Measurements from ENCODE around the gene GRB7.
"Not testable (repeated sequence)": the region's sequence is repeated elsewhere in the genome, so short reads cannot be mapped to it uniquely, and the experiment has no call there.

Gene GRB7

DNA sequence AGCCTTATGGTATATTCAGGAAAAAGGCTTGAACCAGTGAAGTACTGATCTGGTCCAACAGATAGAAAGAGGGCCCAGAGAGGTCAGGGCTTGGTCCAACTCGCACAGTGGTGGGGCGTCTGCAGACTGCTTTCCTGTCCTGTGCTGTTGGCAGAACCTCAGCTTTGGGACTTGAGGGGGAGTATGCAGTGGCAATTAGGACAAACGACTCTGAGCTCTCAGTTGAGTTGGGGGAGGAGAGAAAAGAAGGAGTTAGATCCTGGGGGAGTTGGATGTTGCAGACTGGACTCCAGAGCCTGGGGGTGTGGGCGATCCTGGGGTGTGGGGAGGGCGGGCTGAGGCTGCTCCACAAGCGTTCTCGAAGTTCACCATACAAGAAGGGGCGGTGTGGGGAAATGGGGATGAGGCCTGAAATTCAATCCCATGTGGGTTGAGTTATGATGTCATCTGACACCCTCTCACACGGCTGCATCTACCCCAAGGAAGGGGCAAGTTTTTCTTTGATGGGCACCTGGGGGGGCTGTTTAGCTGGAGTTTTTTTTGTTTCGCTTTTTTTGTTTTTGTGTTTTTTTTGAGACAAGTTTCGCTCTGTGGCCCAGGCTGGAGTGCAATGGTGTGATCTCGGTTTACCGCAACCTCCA lies 14.6 kb downstream of the GRB7 start:
- DNase-seq (ENCODE audit: low spot score) = no peak

DNA sequence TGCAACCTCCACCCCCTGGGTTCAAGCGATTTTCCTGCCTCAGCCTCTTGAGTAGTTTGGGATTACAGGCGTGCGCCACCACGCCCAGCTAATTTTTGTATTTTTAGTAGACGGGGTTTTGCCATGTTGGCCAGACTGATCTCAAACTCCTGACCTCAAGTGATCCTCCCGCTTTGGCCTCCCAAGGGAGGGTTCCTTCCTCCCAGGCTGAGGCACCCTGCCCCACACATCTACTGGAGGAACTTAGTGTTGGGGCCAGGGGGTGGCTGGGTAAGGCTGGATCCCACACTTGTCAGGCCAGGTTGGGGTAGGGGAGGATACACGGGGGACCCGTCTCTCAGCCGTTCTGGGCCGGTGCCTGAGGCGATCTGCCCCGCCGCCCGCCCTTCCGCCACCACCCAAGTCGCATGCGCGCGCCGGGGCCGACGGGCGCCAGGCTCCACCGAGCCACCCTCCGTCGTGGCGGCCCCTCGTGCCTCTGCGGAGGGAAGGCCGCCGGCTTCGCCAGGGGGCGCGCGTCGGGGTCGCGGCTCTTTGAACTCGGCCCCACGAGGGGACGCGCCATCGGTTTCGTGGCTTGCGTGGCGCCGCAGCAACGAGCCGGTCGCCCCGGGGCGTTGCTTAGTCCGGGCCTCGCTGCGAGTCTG lies 15.9 kb downstream of the GRB7 start:
- peak; percentile 60 for DNase-seq (ENCODE audit: low spot score)

- DNase-seq (ENCODE audit: low spot score) = peak; percentile 99
Observed at GRCh38 chr17:39754161-39754957, 16.6 kb downstream of the GRB7 start.

GRCh38 chr17:39754958-39755553 lies 17.3 kb downstream of the GRB7 start:
- DNase-seq (ENCODE audit: low spot score) = no peak

GRCh38 chr17:39755554-39756379 lies 18.0 kb downstream of the GRB7 start:
- no peak for DNase-seq (ENCODE audit: low spot score)

- DNase-seq (ENCODE audit: low spot score) = no peak
Observed at GRCh38 chr17:39756380-39757079, 18.8 kb downstream of the GRB7 start.

GRCh38 chr17:39757176-39757662 lies 19.5 kb downstream of the GRB7 start:
- no peak for DNase-seq (ENCODE audit: low spot score)

GRCh38 chr17:39757931-39758873 lies 20.5 kb downstream of the GRB7 start:
- DNase-seq (ENCODE audit: low spot score) = no peak

DNA sequence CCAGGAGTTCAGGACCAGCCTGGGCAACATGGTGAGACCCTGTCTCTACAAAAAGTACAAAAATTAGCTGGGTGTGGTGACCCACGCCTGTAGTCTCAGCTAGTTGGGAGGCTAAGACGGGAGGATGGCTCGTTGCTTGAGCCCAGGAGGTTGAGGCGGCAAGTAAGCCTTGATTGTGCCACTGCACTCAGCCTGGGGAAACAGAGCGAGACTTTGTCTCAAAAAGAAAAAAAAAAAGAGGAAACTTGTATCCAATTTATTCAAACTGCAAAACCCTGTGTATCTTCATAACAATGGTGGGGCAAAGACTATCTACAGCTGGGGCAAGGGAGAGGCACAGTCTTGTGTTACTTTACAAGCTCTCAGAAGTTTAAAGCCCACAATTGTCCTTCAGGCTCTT lies 21.5 kb downstream of the GRB7 start:
- no peak for DNase-seq (ENCODE audit: low spot score)

DNA sequence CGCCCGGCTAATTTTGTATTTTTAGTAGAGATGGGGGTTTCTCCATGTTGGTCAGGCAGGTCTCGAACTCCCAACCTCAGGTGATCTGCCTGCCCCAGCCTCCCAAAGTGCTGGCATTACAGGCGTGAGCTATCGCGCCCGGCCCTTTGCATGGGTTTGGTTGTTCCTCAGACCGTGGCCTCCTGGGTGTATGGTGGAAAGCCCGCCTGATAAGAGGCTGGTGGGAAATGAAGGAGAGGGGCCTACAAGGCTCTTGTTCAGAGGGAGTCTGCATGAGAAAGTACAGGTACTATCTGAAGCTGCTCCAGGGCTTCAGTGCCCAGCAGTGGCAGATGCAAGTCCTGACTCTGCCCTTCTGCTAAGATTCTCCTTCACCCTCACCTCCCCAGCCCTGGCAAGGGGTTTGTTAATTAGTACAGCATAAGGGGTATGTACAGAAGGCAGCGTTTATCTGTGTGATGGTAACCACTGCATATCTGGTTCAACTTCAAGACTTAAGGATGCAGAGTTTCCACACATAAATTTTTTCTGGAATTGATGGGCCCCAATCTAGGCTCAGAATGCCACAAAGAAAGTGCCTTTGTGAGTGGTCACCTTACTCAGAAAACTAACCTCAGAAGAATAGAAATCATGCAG lies 24.2 kb downstream of the GRB7 start:
- DNase-seq (ENCODE audit: low spot score) = no peak

DNA sequence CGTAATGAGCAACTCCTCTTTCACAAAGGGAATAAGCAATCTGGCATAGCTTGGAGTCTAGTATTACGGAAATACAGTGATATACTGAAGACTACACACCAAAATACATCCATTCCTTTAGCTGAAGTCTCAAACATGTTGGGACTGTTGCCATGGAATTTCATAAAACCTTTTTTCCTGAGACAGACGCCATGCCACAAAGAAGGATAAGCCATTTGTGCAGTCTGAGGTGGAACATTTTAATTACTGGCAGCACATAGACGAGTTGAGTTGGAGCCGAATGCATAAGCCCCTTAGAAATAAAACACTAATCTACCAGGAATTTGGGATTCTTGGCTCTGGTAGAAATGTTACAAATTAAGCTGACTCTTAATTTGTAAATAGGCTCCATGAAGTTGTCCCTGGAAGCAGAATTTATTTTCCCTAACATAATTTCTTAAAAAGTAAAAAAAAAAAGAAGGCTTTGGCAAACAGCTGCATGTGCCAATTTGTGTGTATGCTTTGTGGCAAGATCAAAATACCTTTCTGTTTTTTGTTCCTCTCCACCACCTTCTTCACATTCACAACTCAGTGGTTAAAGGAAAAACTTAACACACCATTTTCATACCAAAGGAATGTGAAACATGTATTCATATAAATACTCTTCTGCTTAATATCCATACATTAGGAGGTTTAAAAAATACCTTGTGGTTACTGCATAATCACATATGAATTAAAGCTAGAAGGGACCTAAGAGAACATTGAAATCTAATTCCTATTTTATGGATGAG lies 25.5 kb downstream of the GRB7 start:
- no peak for DNase-seq (ENCODE audit: low spot score)

- not testable (repeated sequence) for DNase-seq (ENCODE audit: low spot score)
Observed at GRCh38 chr17:39764171-39764570, 26.4 kb downstream of the GRB7 start.

GRCh38 chr17:39765175-39765574 lies 27.4 kb downstream of the GRB7 start:
- no peak for DNase-seq (ENCODE audit: low spot score)

- no peak for DNase-seq (ENCODE audit: low spot score)
Observed at GRCh38 chr17:39765766-39766165, 28.0 kb downstream of the GRB7 start.

DNA sequence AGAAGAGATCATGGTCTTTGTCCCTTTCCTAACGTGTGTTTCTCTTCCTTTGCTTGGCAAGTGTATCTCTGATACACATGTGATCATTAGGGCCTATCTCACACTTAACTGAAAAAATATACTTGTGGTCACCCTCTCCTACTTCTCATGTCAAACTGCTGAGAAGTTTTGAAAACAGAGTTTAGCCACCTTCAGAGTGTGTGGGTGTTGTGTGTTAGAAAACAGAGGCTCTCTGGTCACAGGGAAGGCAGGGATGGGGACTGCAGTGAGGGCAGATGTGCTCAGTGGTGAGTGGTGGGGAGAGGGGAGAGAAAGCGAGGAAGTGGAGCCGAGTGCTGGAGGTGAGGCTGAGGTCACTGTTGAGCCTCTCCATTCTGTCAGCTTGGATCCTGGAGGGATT lies 29.4 kb downstream of the GRB7 start:
- no peak for DNase-seq (ENCODE audit: low spot score)

DNA sequence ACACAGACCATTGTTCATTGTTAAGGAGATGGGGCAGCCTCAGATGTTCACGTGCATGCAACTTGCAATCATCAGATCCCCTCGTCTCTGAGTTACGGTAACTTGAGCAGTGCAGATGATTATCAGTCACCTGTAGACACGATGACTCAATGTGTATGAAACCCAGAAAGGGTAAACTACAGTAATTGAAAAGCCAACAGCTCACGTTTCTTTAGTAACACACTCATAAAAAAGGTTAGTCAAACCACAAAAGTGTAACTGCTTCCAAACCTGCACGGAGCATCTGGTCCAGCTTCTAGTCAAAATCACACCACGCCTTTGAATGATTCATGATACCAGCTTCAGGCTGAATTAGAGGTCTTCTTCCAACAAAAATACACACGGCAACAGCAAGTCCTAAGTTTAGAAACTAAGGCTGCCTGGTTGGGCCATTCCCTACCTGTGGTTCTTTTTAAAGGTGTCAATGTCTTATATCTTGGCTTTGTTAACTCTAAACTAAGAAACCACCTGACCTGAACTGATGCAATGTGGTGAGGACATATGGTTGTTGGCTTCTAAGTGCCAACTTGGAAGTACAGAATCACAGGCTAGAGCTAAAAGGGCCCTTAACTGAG lies 32.3 kb downstream of the GRB7 start:
- DNase-seq (ENCODE audit: low spot score) = no peak

DNA sequence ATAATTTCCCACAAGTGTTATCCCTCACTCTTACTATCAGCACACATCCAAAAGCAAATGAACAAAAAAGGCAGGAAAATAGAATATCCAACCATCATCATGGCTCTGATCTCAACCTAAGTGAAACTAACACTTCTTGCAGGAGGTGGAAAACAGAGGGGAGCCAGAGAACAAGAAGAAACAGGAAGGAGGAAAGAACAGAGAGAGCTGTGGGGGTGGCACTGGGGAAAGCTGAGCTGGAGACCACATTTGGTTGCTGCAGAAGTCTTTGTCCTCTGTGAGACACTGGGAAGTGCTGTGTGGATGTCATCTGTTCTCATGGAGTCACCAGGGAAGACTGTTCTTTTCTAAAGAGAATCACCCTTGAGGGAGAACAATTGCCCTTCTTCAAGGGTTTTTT lies 34.7 kb downstream of the GRB7 start:
- DNase-seq (ENCODE audit: low spot score) = no peak

Data from hepatic stellate cell (primary cell).